ENCODE data around the gene RWDD3. TPM values are rescaled to one million over a fixed set of nuclear protein-coding genes. Genes with fewer than 3 reads are reported as not detected.

The RWDD3 gene
- total and polyA plus RNA-seq, 2 of the 13 experiments (the other 11 are each of a cell fraction or from before 2014, with no cell fraction given), result 18.3 to 21.2 TPM

- no peak for TF ChIP-seq TFE3 (CRISPR knock-in tag; IDR thresholded peaks at IDR 0.05)
These were observed 12.5 kb downstream of the RWDD3 start (continued) for GRCh38 chr1:95246511-95246910.

GRCh38 chr1:95247607-95248006, 13.6 kb downstream of the RWDD3 start:
- Histone ChIP-seq H3K9me3 (ENCODE audit: low read length) (no peaks in the 10 kb centered on the region), H2AFZ (ENCODE audit: low read length) (no peak overlapping the region), H3K4me2 (ENCODE audit: low read depth, low read length) (no peak overlapping the region), H3K27me3 (ENCODE audit: control insufficient read depth in 1 of 2, insufficient read depth in 2 of 2, low read length in 2 of 2) (no peaks in the 10 kb centered on the region), H3K79me2 (ENCODE audit: insufficient read depth, low read length) (no peaks in the 10 kb centered on the region), H3K4me3 (replicated peaks in 1 of 3; ENCODE audit: insufficient read depth in 1 of 3, low read depth in 2 of 3, low read length in 3 of 3) (no peak overlapping the region), H4K20me1 (ENCODE audit: insufficient read depth, low read length) (no peaks in the 10 kb centered on the region), H3K9ac (ENCODE audit: insufficient read depth, low read depth, low read length) (no peak overlapping the region), H3K36me3 (replicated peaks in 1 of 2; ENCODE audit: control insufficient read depth in 1 of 2, insufficient read depth in 2 of 2, low read length in 2 of 2) (peaks cover 0 to 17% of the 10 kb centered on the region in 2 experiments; a peak in 3 of 5 replicates), H3K4me1 (ENCODE audit: insufficient read depth, low read length) (no peaks in the 10 kb centered on the region), H3K27ac (ENCODE audit: extremely low read length, insufficient read depth, low read length) (no peak overlapping the region)
- FAIRE-seq (no peak), ATAC-seq (no peak), DNase-seq (ENCODE audit: low spot score) (no peak)
- no TSS peak for BruUV-seq (replicated peaks)
- in situ Hi-C loops (cut with HindIII; ENCODE audit: extremely low pct_ligation_motif_present, low pct_unique_long_range_greater_than_20kb) (loop anchor here (25.0 kb wide), 1 partner anchor 385 kb away; no protein-coding TSS in a partner anchor), intact Hi-C loops (cut with micrococcal nuclease; ENCODE audit: unreplicated experiment) (no loop called here)
- 97% methylated on average over 3 of the region's 3 CpGs for WGBS (ENCODE audit: low lambda C conversion rate)
- POLR2A ChIA-PET, result no interaction called here
- CTCF ChIA-PET (ENCODE audit: low intra/inter-chr PET ratio, low total read pairs), result no interaction called here
- TF ChIP-seq ZGPAT (CRISPR knock-in tag; IDR thresholded peaks at IDR 0.05) (no peak), TRIM22 (IDR thresholded peaks at IDR 0.05) (no peak), ZNF337 (CRISPR knock-in tag; IDR thresholded peaks at IDR 0.05; ENCODE audit: borderline replicate concordance, low read depth) (no peak), RXRA (CRISPR knock-in tag; IDR thresholded peaks at IDR 0.05) (no peak), ZNF207 (IDR thresholded peaks at IDR 0.05; ENCODE audit: borderline replicate concordance) (no peak), MEF2D (CRISPR knock-in tag; IDR thresholded peaks at IDR 0.05) (no peak), SOX5 (CRISPR knock-in tag; IDR thresholded peaks at IDR 0.05; ENCODE audit: borderline replicate concordance) (no peak), ISL2 (CRISPR knock-in tag; IDR thresholded peaks at IDR 0.05) (no peak), ETV5 (CRISPR knock-in tag; IDR thresholded peaks at IDR 0.05; ENCODE audit: borderline replicate concordance) (no peak), ZNF318 (CRISPR knock-in tag; IDR thresholded peaks at IDR 0.05) (no peak)

Data from HepG2 (cell line).